CD4-positive, alpha-beta T cell (primary cell): Measurements from ENCODE around the gene GALNT11. TPM values are rescaled to one million over a fixed set of nuclear protein-coding genes. Genes with fewer than 3 reads are reported as not detected.

Experiments
- ATAC-seq: fragments of 200-7000 bp; cut with Tn5 transposase; one replicate; pipeline ENCODE4 v1.10.0; 2022; ENCODE audit warnings: mild to moderate bottlenecking; ENCODE audit not compliant: poor library complexity
- CTCF ChIA-PET: fragments of 350-600 bp; sonication (Branson Sonifier 250); formaldehyde crosslinking; loops from one replicate; lab custom pipeline; 2021; ENCODE audit warnings: antibody characterized with exemption, inconsistent platforms; lab: Charles Lee
- POLR2A ChIA-PET: fragments of 350-600 bp; sonication (Branson Sonifier 250); formaldehyde crosslinking; loops from one replicate; lab custom pipeline; 2021; ENCODE audit warnings: antibody characterized with exemption, inconsistent platforms; lab: Charles Lee
- DNase-seq, 14 experiments: peaks; one replicate each; pipeline ENCODE4 v3.0.0-alpha.2; 2013 to 2020; ENCODE audit warnings: mixed read lengths in 2 of 14
- H3K27ac ChIP-seq, 2 donors: one replicate each; pipeline versions ENCODE4 v1.5.1 to v1.7.0; 2013; ENCODE audit warnings: low read length in 2 of 2, low read depth in 1 of 2, mild to moderate bottlenecking in 1 of 2
- H3K27me3 ChIP-seq, 2 experiments: 1 replicate in 1 of 2; 2 replicates in 1 of 2; pipeline versions ENCODE4 v1.6.1 to v1.7.0; 2013; ENCODE audit warnings: low read length in 2 of 2, control low read depth in 1 of 2, mild to moderate bottlenecking in 1 of 2, moderate library complexity in 1 of 2; ENCODE audit not compliant: insufficient read depth in 2 of 2, control insufficient read depth in 1 of 2
- H3K36me3 ChIP-seq: one replicate; pipeline ENCODE4 v1.6.1; 2013; ENCODE audit warnings: low read length, control low read depth; ENCODE audit not compliant: insufficient read depth
- H3K4me1 ChIP-seq: one replicate; pipeline ENCODE4 v1.6.1; 2013; ENCODE audit warnings: low read length, control low read depth; ENCODE audit not compliant: insufficient read depth
- H3K4me3 ChIP-seq: one replicate; pipeline ENCODE4 v1.5.1; 2013; ENCODE audit warnings: mild to moderate bottlenecking, low read length, moderate library complexity
- H3K9me3 ChIP-seq, 2 experiments: 1 replicate in 1 of 2; 2 replicates in 1 of 2; pipeline versions ENCODE4 v1.6.1 to v1.7.0; 2013; ENCODE audit warnings: low read length in 2 of 2, mild to moderate bottlenecking in 2 of 2, control low read depth in 1 of 2, moderate library complexity in 1 of 2; ENCODE audit not compliant: control insufficient read depth in 1 of 2, insufficient read depth in 1 of 2
- H3K27ac Mint-ChIP-seq: one replicate; pipeline ENCODE4 v1.8.0; 2020; ENCODE audit warnings: mixed read lengths
- H3K27me3 Mint-ChIP-seq: one replicate; pipeline ENCODE4 v1.8.0; 2021; ENCODE audit warnings: mixed read lengths
- H3K36me3 Mint-ChIP-seq: one replicate; pipeline ENCODE4 v1.8.0; 2021; ENCODE audit warnings: low read depth, mixed read lengths
- H3K4me1 Mint-ChIP-seq: one replicate; pipeline ENCODE4 v1.8.0; 2021; ENCODE audit warnings: low read depth, mixed read lengths
- H3K4me3 Mint-ChIP-seq: one replicate; pipeline ENCODE4 v1.8.0; 2020; ENCODE audit warnings: mild to moderate bottlenecking, mixed read lengths
- H3K9me3 Mint-ChIP-seq: one replicate; pipeline ENCODE4 v1.8.0; 2020; ENCODE audit warnings: mixed read lengths
- CTCF ChIP-seq: fragments of 200-600 bp; IDR thresholded peaks from one replicate; pipeline ENCODE4 v1.8.0; 2022; ENCODE audit warnings: antibody characterized with exemption, mild to moderate bottlenecking
- intact Hi-C, 2 experiments: fragments of 100-400 bp; cut with DNase I in 1 of 2; cut with micrococcal nuclease in 1 of 2; formaldehyde crosslinking; loops; one replicate each; pipeline versions ENCODE4 v1.15.1 to v1.9.0; 2023 to 2025; cut with DNase I, micrococcal nuclease
- total RNA-seq, 174 experiments: library from RNA in 2 of 174; stranded (reverse) in 2 of 174; gene quantifications; one replicate each; pipeline ENCODE4 v1.2.3 and lab custom pipeline; 2021 to 2026

Gene GALNT11
- total RNA-seq, 2 experiments from 2014 or later: 20.7 to 22.2 TPM

- ChIA-PET POLR2A (no interaction called here), CTCF (no interaction called here)
- H3K4me3 ChIP-seq: no peak overlapping the region
- H3K27me3 ChIP-seq: no peaks in the 10 kb centered on the region
- Mint-ChIP-seq H3K4me3 (no peak overlapping the region), H3K4me1 (peaks cover 24% of the 10 kb centered on the region), H3K27me3 (no peaks in the 10 kb centered on the region), H3K9me3 (no peaks in the 10 kb centered on the region), H3K36me3 (peaks cover 27% of the 10 kb centered on the region), H3K27ac (no peak overlapping the region)
- intact Hi-C loops: no loop called here
- H3K27ac ChIP-seq: no peak overlapping the region
- TF ChIP-seq CTCF: no peak
- H3K36me3 ChIP-seq: no peaks in the 10 kb centered on the region
- ATAC-seq (no peak), DNase-seq (no peak)
- H3K9me3 ChIP-seq: peaks cover 0 to 3% of the 10 kb centered on the region in 2 experiments
- no peaks in the 10 kb centered on the region for H3K4me1 ChIP-seq
Measured at GRCh38 chr7:152051968-152052367, 26.5 kb downstream of the GALNT11 start.

GRCh38 chr7:152052771-152053170 lies 27.3 kb downstream of the GALNT11 start:
- Mint-ChIP-seq H3K4me3 (no peak overlapping the region), H3K27ac (no peak overlapping the region), H3K9me3 (peaks cover under 1% of the 10 kb centered on the region), H3K36me3 (peaks cover 28% of the 10 kb centered on the region), H3K27me3 (no peaks in the 10 kb centered on the region), H3K4me1 (peaks cover 22% of the 10 kb centered on the region)
- H3K36me3 ChIP-seq: no peaks in the 10 kb centered on the region
- no peak for TF ChIP-seq CTCF
- POLR2A ChIA-PET: no interaction called here
- no peak overlapping the region for H3K4me3 ChIP-seq
- ATAC-seq (no peak), DNase-seq (no peak)
- no peaks in the 10 kb centered on the region for H3K9me3 ChIP-seq
- H3K27ac ChIP-seq: no peak overlapping the region
- CTCF ChIA-PET: no interaction called here
- H3K4me1 ChIP-seq: no peaks in the 10 kb centered on the region
- intact Hi-C loops: no loop called here
- no peaks in the 10 kb centered on the region for H3K27me3 ChIP-seq

- Mint-ChIP-seq H3K9me3 (peaks cover 2% of the 10 kb centered on the region), H3K27ac (no peak overlapping the region), H3K4me1 (peaks cover 5% of the 10 kb centered on the region), H3K36me3 (peaks cover 27% of the 10 kb centered on the region), H3K27me3 (no peaks in the 10 kb centered on the region), H3K4me3 (no peak overlapping the region)
- H3K36me3 ChIP-seq: no peaks in the 10 kb centered on the region
- intact Hi-C loops: no loop called here
- no peak for DNase-seq
- no peaks in the 10 kb centered on the region for H3K27me3 ChIP-seq
- CTCF ChIA-PET: no interaction called here
- no peak overlapping the region for H3K27ac ChIP-seq
- no peak for ATAC-seq
- no peak overlapping the region for H3K4me3 ChIP-seq
- TF ChIP-seq CTCF: no peak
- no peaks in the 10 kb centered on the region for H3K4me1 ChIP-seq
- POLR2A ChIA-PET: no interaction called here
- no peaks in the 10 kb centered on the region for H3K9me3 ChIP-seq
Measured at GRCh38 chr7:152054367-152055230, 29.1 kb downstream of the GALNT11 start.
